Mesenchymal stem cell (in vitro differentiated cells and primary cell): ENCODE results near the gene PDE8B.

Experiments used
- DNase-seq: peaks from one replicate; pipeline ENCODE4 v3.0.0-alpha.2; 2013
- H2AFZ ChIP-seq: one replicate; pipeline ENCODE4 v1.6.1; 2013; ENCODE audit warnings: low read depth, mild to moderate bottlenecking, control low read depth, inconsistent platforms, low read length, moderate library complexity
- H2AK5ac ChIP-seq: 2 replicates; pipeline ENCODE4 v1.6.1; 2013; ENCODE audit warnings: low read length, moderate library complexity, mild to moderate bottlenecking, inconsistent platforms; ENCODE audit not compliant: severe bottlenecking
- H2BK120ac ChIP-seq: one replicate; pipeline ENCODE4 v1.6.1; 2013; ENCODE audit warnings: low read depth, mild to moderate bottlenecking, inconsistent platforms, low read length, moderate library complexity
- H2BK12ac ChIP-seq, 2 experiments: one replicate each; pipeline ENCODE4 v1.6.1; 2013; ENCODE audit warnings: inconsistent platforms in 2 of 2, low read length in 2 of 2, mild to moderate bottlenecking in 2 of 2, moderate library complexity in 2 of 2, control low read depth in 1 of 2
- H2BK15ac ChIP-seq: one replicate; pipeline ENCODE4 v1.6.1; 2013; ENCODE audit warnings: mild to moderate bottlenecking, low read depth, inconsistent platforms; ENCODE audit not compliant: poor library complexity, severe bottlenecking
- H2BK5ac ChIP-seq: 2 replicates; pipeline ENCODE4 v1.6.1; 2013; ENCODE audit warnings: low read depth, mild to moderate bottlenecking, low read length, control low read depth, inconsistent platforms; ENCODE audit not compliant: poor library complexity, severe bottlenecking
- H3K14ac ChIP-seq, 2 experiments: one replicate each; pipeline ENCODE4 v1.6.1; 2013; ENCODE audit warnings: inconsistent platforms in 2 of 2, low read length in 2 of 2, control low read depth in 1 of 2, mild to moderate bottlenecking in 1 of 2, moderate library complexity in 1 of 2
- H3K18ac ChIP-seq, 2 experiments: one replicate each; pipeline ENCODE4 v1.6.1; 2013; ENCODE audit warnings: inconsistent platforms in 2 of 2, low read length in 2 of 2, control low read depth in 1 of 2, low read depth in 1 of 2, mild to moderate bottlenecking in 1 of 2
- H3K23ac ChIP-seq, 2 experiments: one replicate each; pipeline ENCODE4 v1.6.1; 2013; ENCODE audit warnings: inconsistent platforms in 2 of 2, low read length in 2 of 2, mild to moderate bottlenecking in 2 of 2, moderate library complexity in 2 of 2, control low read depth in 1 of 2
- H3K27ac ChIP-seq: 2 replicates; pipeline ENCODE4 v1.5.1; 2013; ENCODE audit warnings: mild to moderate bottlenecking, moderate library complexity, low read length, control low read depth, inconsistent platforms; ENCODE audit not compliant: poor library complexity, severe bottlenecking
- H3K27me3 ChIP-seq, 2 experiments: 2 replicates each; pipeline versions ENCODE4 v1.6.1 to v1.7.0; 2013; ENCODE audit warnings: low read length in 2 of 2, mild to moderate bottlenecking in 2 of 2, moderate library complexity in 2 of 2, control low read depth in 1 of 2, inconsistent platforms in 1 of 2; ENCODE audit not compliant: control insufficient read depth in 1 of 2, insufficient read depth in 1 of 2
- H3K36me3 ChIP-seq, 2 experiments: 2 replicates each; pipeline versions ENCODE4 v1.6.1 to v1.7.0; 2013; ENCODE audit warnings: low read length in 2 of 2, control low read depth in 1 of 2, inconsistent platforms in 1 of 2, low read depth in 1 of 2, mild to moderate bottlenecking in 1 of 2; ENCODE audit not compliant: insufficient read depth in 2 of 2, control insufficient read depth in 1 of 2
- H3K4ac ChIP-seq, 2 experiments: one replicate each; pipeline ENCODE4 v1.6.1; 2013; ENCODE audit warnings: inconsistent platforms in 2 of 2, low read length in 2 of 2, mild to moderate bottlenecking in 2 of 2, moderate library complexity in 2 of 2, control low read depth in 1 of 2, low read depth in 1 of 2
- H3K4me1 ChIP-seq: 2 replicates; pipeline ENCODE4 v1.6.1; 2013; ENCODE audit warnings: low read depth, low read length, control low read depth; ENCODE audit not compliant: control insufficient read depth, insufficient read depth
- H3K4me2 ChIP-seq: 2 replicates; pipeline ENCODE4 v1.6.1; 2013; ENCODE audit warnings: low read length, mild to moderate bottlenecking, inconsistent platforms; ENCODE audit not compliant: poor library complexity, severe bottlenecking
- H3K4me3 ChIP-seq, 2 experiments: 2 replicates each; pipeline versions ENCODE4 v1.5.1 to v1.7.0; 2013; ENCODE audit warnings: low read length in 2 of 2, mild to moderate bottlenecking in 2 of 2, control low read depth in 1 of 2, low read depth in 1 of 2; ENCODE audit not compliant: insufficient read depth in 1 of 2
- H3K79me1 ChIP-seq: replicated peaks from 2 replicates; pipeline ENCODE4 v1.6.1; 2013; ENCODE audit warnings: mild to moderate bottlenecking, control low read depth, low read length, inconsistent platforms; ENCODE audit not compliant: poor library complexity, severe bottlenecking
- H3K9ac ChIP-seq: 2 replicates; pipeline ENCODE4 v1.7.0; 2013; ENCODE audit warnings: mild to moderate bottlenecking, low read length, moderate library complexity
- H3K9me3 ChIP-seq: 2 replicates; pipeline ENCODE4 v1.7.0; 2013; ENCODE audit warnings: mild to moderate bottlenecking, low read length; ENCODE audit not compliant: control insufficient read depth
- H4K8ac ChIP-seq: one replicate; pipeline ENCODE4 v1.6.1; 2013; ENCODE audit warnings: inconsistent platforms, mild to moderate bottlenecking, low read length, moderate library complexity
- H4K91ac ChIP-seq: one replicate; pipeline ENCODE4 v1.6.1; 2013; ENCODE audit warnings: mild to moderate bottlenecking, low read length, inconsistent platforms
- WGBS: methylation state at CpG from one replicate; pipeline ENCODE4 v1.1.7; 2013; ENCODE audit warnings: mixed read lengths; 5-methylcytosine and 5-hydroxymethylcytosine counted together

PDE8B gene

GRCh38 chr5:77172713-77173328, 37.7 kb upstream of the PDE8B start:
- no peak overlapping the region for H2BK120ac ChIP-seq
- DNase-seq: no peak
- H4K91ac ChIP-seq: no peak overlapping the region
- H3K9ac ChIP-seq: no peak overlapping the region
- no peak overlapping the region for H2AFZ ChIP-seq
- H3K18ac ChIP-seq: no peak overlapping the region
- H3K4ac ChIP-seq: no peak overlapping the region
- peaks cover 6% of the 10 kb centered on the region for H3K4me1 ChIP-seq
- no peak overlapping the region for H3K4me3 ChIP-seq
- H2BK15ac ChIP-seq: no peak overlapping the region
- no peak overlapping the region for H3K4me2 ChIP-seq
- no peak overlapping the region for H3K23ac ChIP-seq
- H4K8ac ChIP-seq: no peak overlapping the region
- no CpG with 5 or more reads among the region's 1 CpG for WGBS
- H2BK5ac ChIP-seq: no peak overlapping the region
- no peak overlapping the region for H2BK12ac ChIP-seq
- H3K27me3 ChIP-seq: peaks cover 34 to 68% of the 10 kb centered on the region in 2 experiments
- no peak overlapping the region for H3K14ac ChIP-seq
- no peak overlapping the region for H2AK5ac ChIP-seq
- no peak overlapping the region for H3K27ac ChIP-seq
- no peaks in the 10 kb centered on the region for H3K36me3 ChIP-seq
- H3K9me3 ChIP-seq: no peaks in the 10 kb centered on the region
- H3K79me1 ChIP-seq: no peaks in the 10 kb centered on the region

DNA sequence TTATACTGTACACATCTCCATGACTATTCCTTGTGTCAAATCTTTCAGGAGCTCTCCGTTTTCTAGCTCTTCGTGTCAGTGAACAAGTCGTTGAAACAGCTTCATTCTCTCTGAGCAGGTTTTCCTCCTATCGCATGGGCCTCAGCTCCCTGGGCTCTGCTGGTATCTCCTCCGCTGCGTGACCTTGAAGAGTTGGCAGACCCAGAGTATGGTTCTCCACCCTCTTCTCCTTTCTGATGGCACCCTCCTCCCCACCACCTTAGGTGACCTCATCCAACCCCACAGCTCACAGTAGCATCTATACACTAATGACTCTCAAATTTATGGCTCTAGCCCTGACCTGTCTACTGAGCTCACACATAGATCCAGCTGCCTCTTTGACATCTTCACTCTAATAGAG, 36.0 kb upstream of the PDE8B start:
- no peak overlapping the region for H3K18ac ChIP-seq

DNA sequence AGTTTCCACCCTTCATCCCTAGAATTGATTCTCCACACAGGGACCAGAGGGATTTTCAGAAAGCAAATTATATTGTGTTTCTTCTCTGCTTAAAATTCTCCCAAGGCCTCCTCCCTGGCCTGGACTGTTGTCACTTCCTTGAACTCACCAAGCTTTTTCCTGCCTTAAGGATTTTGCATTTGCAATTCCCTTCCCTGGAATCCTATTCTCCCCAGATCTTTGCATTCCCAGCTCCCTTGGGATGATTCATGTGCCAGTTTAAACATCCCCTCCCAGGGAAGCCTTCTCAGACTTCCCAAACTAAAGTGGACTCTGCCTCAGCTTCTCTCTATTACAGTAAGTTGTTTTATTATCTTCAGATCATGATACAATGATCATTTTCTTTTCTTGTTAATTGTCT, 35.2 kb upstream of the PDE8B start:
- H4K91ac ChIP-seq: no peak overlapping the region
- DNase-seq: no peak
- H2BK12ac ChIP-seq: no peak overlapping the region
- no peak overlapping the region for H3K27ac ChIP-seq
- H3K27me3 ChIP-seq: peaks cover 43 to 71% of the 10 kb centered on the region in 2 experiments
- H3K14ac ChIP-seq: no peak overlapping the region
- H2BK15ac ChIP-seq: no peak overlapping the region
- H2AFZ ChIP-seq: no peak overlapping the region
- no peak overlapping the region for H3K4me2 ChIP-seq
- H2AK5ac ChIP-seq: no peak overlapping the region
- H3K9ac ChIP-seq: no peak overlapping the region
- H3K23ac ChIP-seq: no peak overlapping the region
- H3K36me3 ChIP-seq: no peaks in the 10 kb centered on the region
- no peaks in the 10 kb centered on the region for H3K79me1 ChIP-seq
- no peak overlapping the region for H4K8ac ChIP-seq
- no peak overlapping the region for H3K4me3 ChIP-seq
- no peak overlapping the region for H2BK120ac ChIP-seq
- no peaks in the 10 kb centered on the region for H3K9me3 ChIP-seq
- H2BK5ac ChIP-seq: no peak overlapping the region
- peaks cover 4% of the 10 kb centered on the region for H3K4me1 ChIP-seq
- no peak overlapping the region for H3K4ac ChIP-seq
- H3K18ac ChIP-seq: no peak overlapping the region

More for the DNA sequence above, 36.0 kb upstream of the PDE8B start:
- Histone ChIP-seq H3K9me3 (no peaks in the 10 kb centered on the region), H3K4me1 (no peaks in the 10 kb centered on the region), H3K27me3 (peaks cover 39 to 71% of the 10 kb centered on the region in 2 experiments), H3K4me3 (no peak overlapping the region), H2AK5ac (no peak overlapping the region), H2BK15ac (no peak overlapping the region), H3K79me1 (no peaks in the 10 kb centered on the region), H3K27ac (no peak overlapping the region), H2BK12ac (no peak overlapping the region), H3K23ac (no peak overlapping the region), H3K36me3 (no peaks in the 10 kb centered on the region), H3K4me2 (no peak overlapping the region), H4K91ac (no peak overlapping the region), H2BK5ac (no peak overlapping the region), H2AFZ (no peak overlapping the region), H3K4ac (no peak overlapping the region), H4K8ac (no peak overlapping the region), H3K14ac (no peak overlapping the region), H2BK120ac (no peak overlapping the region), H3K9ac (no peak overlapping the region)
- DNase-seq: no peak
- 87% methylated on average over 6 of the region's 6 CpGs for WGBS

GRCh38 chr5:77176429-77176828, 34.1 kb upstream of the PDE8B start:
- Histone ChIP-seq H2AK5ac (no peak overlapping the region), H2BK5ac (no peak overlapping the region), H3K27me3 (peaks cover 54 to 81% of the 10 kb centered on the region in 2 experiments)

More at GRCh38 chr5:77176429-77176828, 34.1 kb upstream of the PDE8B start:
- no peak for DNase-seq
- H3K79me1 ChIP-seq: no peaks in the 10 kb centered on the region
- H3K14ac ChIP-seq: no peak overlapping the region
- no peak overlapping the region for H2AFZ ChIP-seq
- H4K91ac ChIP-seq: no peak overlapping the region
- peaks cover 13% of the 10 kb centered on the region for H3K4me1 ChIP-seq
- 94% methylated on average over 5 of the region's 5 CpGs for WGBS
- no peak overlapping the region for H3K23ac ChIP-seq
- H3K27ac ChIP-seq: no peak overlapping the region
- no peak overlapping the region for H3K4ac ChIP-seq
- no peaks in the 10 kb centered on the region for H3K9me3 ChIP-seq
- no peak overlapping the region for H3K18ac ChIP-seq
- H2BK12ac ChIP-seq: no peak overlapping the region
- no peak overlapping the region for H2BK15ac ChIP-seq
- no peak overlapping the region for H3K4me3 ChIP-seq
- H3K4me2 ChIP-seq: no peak overlapping the region
- H2BK120ac ChIP-seq: no peak overlapping the region
- H4K8ac ChIP-seq: no peak overlapping the region
- no peak overlapping the region for H3K9ac ChIP-seq
- no peaks in the 10 kb centered on the region for H3K36me3 ChIP-seq
